ENCODE data around the gene RNF133.

GRCh38 chr7:122675011-122675410 is 23.9 kb downstream of the RNF133 start:
- no peak for TF ChIP-seq CTCF (IDR thresholded peaks at IDR 0.05; ENCODE audit: low read length)
- no peak for TF ChIP-seq EZH2 (IDR thresholded peaks at IDR 0.05; ENCODE audit: borderline replicate concordance, low read length)
